Activated CD4-positive, alpha-beta T cell treated with anti-CD3 and anti-CD28 coated beads, Interleukin-2, amount 10 ng/mL, durations not matched to agents 24 days and 14 days (primary cell): ENCODE results near the gene TMEM259. TPM values are rescaled to one million over a fixed set of nuclear protein-coding genes. Genes with fewer than 3 reads are reported as not detected.

Experiments
- DNase-seq: peaks from one replicate; pipeline ENCODE4 v3.0.0; 2022
- H3K27ac Mint-ChIP-seq: one replicate; pipeline ENCODE4 v1.8.0; 2022; ENCODE audit warnings: mild to moderate bottlenecking, mixed read lengths
- H3K27me3 Mint-ChIP-seq: one replicate; pipeline ENCODE4 v1.8.0; 2022; ENCODE audit warnings: mixed read lengths
- H3K36me3 Mint-ChIP-seq: one replicate; pipeline ENCODE4 v1.8.0; 2022; ENCODE audit warnings: low read depth, mild to moderate bottlenecking, mixed read lengths
- H3K4me1 Mint-ChIP-seq: one replicate; pipeline ENCODE4 v1.8.0; 2021; ENCODE audit warnings: mixed read lengths
- H3K4me3 Mint-ChIP-seq: one replicate; pipeline ENCODE4 v1.8.0; 2022; ENCODE audit warnings: mild to moderate bottlenecking, moderate library complexity, mixed read lengths
- H3K9me3 Mint-ChIP-seq: one replicate; pipeline ENCODE4 v1.8.0; 2021; ENCODE audit warnings: mixed read lengths
- intact Hi-C: fragments of 100-400 bp; cut with micrococcal nuclease; formaldehyde crosslinking; loops from one replicate; pipeline ENCODE4 v1.15.1; 2023
- total RNA-seq: library from RNA; stranded (reverse); gene quantifications from 2 replicates; pipeline ENCODE4 v1.2.3, GENCODE V29; 2022

Gene TMEM259
- total RNA-seq, 1 donor from 2014 or later, result 156 TPM

DNA sequence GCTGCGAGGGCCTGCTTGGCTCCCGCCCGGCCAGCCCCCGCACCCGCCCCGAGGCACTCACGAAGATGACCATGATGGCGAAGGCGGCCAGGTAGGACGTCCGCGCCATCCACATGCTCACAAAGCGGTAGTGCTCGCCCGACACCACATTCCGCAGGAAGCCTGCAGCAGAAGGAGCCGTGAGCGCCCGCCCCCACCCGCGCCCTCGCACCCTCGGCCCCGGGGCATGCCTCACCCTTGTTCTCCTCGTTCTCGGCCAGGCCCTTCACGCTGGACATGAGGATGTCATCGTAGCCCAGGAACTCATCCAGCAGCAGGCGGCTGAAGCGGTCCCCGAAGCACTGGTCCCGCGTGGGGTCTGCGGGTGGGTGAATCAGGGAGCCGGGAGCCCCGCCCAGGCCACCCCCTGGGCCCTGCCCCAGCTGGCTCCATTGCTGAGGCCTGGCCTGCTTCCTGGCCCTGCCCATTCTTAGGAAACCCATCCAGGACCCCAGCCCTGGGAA, 9.0 kb downstream of the TMEM259 start:
- intact Hi-C loops, result no loop called here

DNA sequence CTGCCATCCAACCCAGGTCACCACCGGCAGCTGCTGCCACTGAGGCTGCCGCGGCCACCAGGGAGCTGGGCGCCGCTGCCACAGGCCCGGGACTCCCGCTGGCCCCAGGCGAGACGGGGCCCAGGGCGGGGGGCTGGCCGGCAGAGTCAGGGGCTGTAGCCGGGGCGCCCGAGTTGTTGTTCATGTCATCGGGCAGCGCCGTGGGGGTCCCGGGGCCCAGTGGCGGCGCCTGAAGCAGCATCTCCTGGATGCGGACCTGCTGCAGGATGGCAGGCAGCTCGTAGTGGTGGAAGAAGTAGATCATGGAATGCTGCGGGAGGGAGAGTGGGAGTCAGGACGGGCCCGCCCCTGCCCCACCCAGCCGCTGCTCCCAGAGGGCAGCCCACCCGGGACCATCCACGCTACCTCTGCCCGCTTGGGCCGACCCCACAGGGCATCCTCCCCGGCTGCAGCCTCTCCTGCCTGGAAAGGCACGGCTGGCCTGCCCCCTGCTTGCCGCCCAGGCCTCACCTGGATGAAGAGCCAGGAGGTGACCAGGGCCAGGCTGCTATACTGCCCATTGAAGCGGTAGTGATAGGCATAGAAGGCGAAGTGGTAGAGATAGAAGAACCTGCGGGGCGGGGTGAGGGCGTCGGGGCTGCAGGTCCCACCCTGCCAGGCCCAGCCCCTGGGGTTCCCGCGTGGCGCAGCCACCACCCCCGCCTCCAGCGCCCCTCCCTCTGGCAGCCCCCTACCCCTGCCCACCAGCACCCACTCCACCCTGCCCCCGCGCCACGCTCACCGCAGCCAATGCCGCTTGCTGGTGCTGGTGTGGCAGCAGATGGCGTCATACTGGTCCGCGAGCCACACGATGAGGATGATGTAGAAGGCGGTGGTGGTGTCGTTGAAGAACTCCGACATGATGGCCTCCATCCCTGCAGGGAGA, 10.1 kb downstream of the TMEM259 start:
- intact Hi-C loops, result no loop called here
- Mint-ChIP-seq H3K9me3 (no peaks in the 10 kb centered on the region), H3K4me3 (no peak overlapping the region), H3K27me3 (no peaks in the 10 kb centered on the region), H3K27ac (no peak overlapping the region), H3K4me1 (peaks cover 2% of the 10 kb centered on the region), H3K36me3 (peaks cover 21% of the 10 kb centered on the region)
- DNase-seq, result no peak

More for the DNA sequence above, 9.0 kb downstream of the TMEM259 start:
- H3K27me3 Mint-ChIP-seq, result no peaks in the 10 kb centered on the region
- DNase-seq, result no peak
- no peak overlapping the region for H3K27ac Mint-ChIP-seq
- no peaks in the 10 kb centered on the region for H3K9me3 Mint-ChIP-seq
- peaks cover 16% of the 10 kb centered on the region for H3K36me3 Mint-ChIP-seq
- H3K4me1 Mint-ChIP-seq, result peaks cover 3% of the 10 kb centered on the region
- no peak overlapping the region for H3K4me3 Mint-ChIP-seq

DNA sequence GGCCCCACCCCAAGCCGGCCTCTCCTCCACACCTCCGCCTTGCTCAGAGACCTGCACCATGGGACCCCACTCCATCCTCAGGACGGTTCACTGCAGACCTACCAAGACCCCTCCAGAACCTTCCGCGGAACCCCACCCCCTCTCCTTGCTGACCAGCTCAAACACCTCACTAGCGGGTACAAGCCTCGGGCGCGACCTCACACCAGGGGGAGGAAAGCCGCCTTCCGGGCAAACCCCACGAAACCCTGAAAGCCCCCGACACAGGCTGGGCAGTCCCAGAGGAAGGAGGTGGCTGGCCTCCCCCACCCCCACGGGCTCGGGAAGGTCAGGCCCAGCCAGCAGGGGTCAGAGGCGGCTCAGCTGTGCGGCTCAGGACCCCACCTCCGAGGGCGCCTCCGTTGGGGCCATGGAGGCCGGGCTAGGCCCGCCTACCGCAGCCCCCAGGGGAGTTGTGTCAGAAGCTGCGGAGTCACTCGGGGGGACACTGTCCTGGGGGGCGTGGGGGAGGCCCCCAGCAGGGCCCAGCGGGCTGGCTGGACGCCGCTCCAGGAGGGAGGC, 10.9 kb downstream of the TMEM259 start:
- no peaks in the 10 kb centered on the region for H3K27me3 Mint-ChIP-seq
- H3K4me1 Mint-ChIP-seq, result peaks cover 3% of the 10 kb centered on the region
- no peak overlapping the region for H3K4me3 Mint-ChIP-seq
- no peak overlapping the region for H3K27ac Mint-ChIP-seq
- intact Hi-C loops, result no loop called here
- H3K36me3 Mint-ChIP-seq, result peaks cover 21% of the 10 kb centered on the region
- H3K9me3 Mint-ChIP-seq, result no peaks in the 10 kb centered on the region
- DNase-seq, result no peak

DNA sequence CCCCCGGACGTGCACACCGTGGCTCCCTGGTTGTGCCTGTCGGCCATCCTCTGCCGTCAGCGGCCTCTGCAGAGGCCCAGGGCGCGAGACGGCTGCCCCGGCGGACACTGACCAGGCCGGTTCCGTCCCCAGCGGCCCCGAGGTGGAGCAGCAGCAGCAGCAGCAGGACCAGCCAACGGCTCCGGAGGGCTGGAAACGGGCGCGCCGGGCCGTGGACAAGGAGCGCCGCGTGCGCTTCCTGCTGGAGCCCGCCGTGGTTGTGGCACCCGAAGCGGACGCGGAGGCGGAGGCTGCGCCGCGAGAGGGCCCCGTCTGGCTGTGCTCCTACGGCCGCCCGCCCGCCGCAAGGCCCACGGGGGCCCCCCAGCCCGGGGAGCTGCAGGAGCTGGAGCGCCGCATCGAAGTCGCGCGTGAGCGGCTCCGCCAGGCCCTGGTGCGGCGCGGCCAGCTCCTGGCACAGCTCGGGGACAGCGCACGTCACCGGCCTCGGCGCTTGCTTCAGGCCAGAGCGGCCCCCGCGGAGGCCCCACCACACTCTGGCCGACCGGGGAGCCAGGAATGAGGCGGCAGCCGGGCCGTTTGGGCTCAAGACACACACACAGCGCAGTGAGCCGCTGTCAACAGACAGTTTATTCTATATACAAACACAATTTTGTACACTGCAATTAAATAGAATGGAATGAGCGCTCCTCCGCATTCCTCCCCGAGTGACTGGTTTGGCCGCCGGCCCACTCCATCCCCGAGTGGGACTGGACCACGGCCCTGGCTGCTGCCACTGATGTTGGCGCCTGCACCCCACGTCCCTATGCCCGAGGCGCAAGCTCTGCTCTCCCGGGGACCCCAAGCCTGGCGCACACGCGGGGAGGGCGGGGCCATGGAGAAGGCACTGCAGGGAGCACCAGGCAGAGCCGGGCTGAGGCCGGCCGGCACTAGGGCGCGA, 11.6 kb downstream of the TMEM259 start:
- intact Hi-C loops, result no loop called here

DNA sequence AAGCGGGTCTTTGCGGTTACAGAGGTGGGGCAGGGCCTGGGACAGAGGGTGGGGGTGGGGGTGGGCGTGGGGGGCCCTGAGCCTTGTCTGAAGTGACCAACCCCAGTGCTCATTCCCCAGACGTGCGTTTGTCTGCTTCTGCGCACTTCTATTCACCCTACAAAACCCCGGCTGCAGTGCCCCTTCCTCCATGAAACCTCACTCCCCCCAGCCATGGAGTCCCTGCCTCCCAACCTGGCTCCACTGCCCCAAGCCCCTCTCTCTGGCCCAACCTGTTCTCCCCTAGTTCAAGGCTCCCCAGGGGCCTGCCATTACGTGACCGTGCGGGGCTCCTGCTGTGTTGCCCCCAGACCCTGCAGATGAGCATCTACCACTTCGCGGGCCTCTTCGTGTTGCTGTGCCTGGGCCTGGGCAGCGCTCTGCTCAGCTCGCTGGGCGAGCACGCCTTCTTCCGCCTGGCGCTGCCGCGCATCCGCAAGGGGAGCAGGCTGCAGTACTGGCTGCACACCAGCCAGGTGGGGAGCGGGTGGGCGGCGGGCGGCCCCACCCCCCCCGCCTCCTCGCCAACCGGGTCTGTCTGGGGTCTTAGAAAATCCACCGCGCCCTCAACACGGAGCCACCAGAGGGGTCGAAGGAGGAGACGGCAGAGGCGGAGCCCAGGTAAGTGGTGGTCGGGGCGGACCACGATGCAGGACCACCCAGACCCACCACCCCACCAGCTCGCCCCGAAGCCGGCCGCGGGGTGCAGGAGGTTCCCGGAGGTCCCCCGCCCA, 12.5 kb downstream of the TMEM259 start:
- H3K4me1 Mint-ChIP-seq, result peaks cover 2% of the 10 kb centered on the region
- H3K36me3 Mint-ChIP-seq, result peaks cover 19% of the 10 kb centered on the region
- no peak for DNase-seq
- no peak overlapping the region for H3K27ac Mint-ChIP-seq
- no peaks in the 10 kb centered on the region for H3K9me3 Mint-ChIP-seq
- intact Hi-C loops, result no loop called here
- no peaks in the 10 kb centered on the region for H3K27me3 Mint-ChIP-seq
- H3K4me3 Mint-ChIP-seq, result no peak overlapping the region

More for the DNA sequence above, 11.6 kb downstream of the TMEM259 start:
- Mint-ChIP-seq H3K9me3 (no peaks in the 10 kb centered on the region), H3K36me3 (peaks cover 21% of the 10 kb centered on the region), H3K27me3 (no peaks in the 10 kb centered on the region), H3K27ac (no peak overlapping the region), H3K4me3 (no peak overlapping the region), H3K4me1 (peaks cover 3% of the 10 kb centered on the region)
- no peak for DNase-seq

DNA sequence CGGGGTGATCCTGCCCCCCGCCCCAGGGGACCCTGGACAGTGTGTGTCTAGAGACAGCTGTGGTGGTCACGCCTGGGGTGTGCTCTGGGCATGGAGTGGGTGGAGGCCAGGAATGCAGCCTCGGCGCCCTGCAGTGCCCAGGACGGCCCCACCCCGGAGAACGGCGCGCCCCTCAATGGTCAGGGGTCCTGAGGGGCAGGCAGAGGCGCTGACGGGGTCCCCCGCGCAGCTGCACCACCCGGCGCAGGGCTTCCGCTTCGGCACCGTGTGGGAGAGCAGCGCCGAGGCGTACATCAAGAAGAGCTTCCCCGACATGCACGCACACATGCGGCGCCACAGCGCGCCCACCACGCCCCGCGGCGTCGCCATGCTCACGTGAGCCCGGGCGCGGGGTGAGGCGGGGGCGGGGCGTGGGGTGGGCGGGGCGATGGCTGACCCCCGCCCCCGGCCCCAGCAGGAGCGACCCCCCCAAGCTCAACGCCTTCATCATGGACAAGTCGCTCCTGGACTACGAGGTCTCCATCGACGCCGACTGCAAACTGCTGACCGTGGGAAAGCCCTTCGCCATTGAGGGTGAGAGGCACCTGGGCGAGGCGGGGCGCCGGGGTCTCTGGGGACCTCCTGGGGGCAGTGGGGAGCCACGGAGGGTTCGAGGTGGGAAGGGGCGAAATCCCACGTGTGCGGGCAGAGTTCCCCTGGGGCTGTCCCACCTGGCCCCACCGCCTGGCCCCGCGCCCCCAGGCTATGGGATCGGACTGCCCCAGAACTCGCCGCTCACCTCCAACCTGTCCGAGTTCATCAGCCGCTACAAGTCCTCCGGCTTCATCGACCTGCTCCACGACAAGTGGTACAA, 13.3 kb downstream of the TMEM259 start:
- peaks cover 19% of the 10 kb centered on the region for H3K36me3 Mint-ChIP-seq
- H3K9me3 Mint-ChIP-seq, result no peaks in the 10 kb centered on the region
- H3K27ac Mint-ChIP-seq, result no peak overlapping the region
- H3K27me3 Mint-ChIP-seq, result peaks cover 2% of the 10 kb centered on the region
- H3K4me3 Mint-ChIP-seq, result no peak overlapping the region
- peaks cover 2% of the 10 kb centered on the region for H3K4me1 Mint-ChIP-seq
- intact Hi-C loops, result no loop called here
- DNase-seq, result no peak

DNA sequence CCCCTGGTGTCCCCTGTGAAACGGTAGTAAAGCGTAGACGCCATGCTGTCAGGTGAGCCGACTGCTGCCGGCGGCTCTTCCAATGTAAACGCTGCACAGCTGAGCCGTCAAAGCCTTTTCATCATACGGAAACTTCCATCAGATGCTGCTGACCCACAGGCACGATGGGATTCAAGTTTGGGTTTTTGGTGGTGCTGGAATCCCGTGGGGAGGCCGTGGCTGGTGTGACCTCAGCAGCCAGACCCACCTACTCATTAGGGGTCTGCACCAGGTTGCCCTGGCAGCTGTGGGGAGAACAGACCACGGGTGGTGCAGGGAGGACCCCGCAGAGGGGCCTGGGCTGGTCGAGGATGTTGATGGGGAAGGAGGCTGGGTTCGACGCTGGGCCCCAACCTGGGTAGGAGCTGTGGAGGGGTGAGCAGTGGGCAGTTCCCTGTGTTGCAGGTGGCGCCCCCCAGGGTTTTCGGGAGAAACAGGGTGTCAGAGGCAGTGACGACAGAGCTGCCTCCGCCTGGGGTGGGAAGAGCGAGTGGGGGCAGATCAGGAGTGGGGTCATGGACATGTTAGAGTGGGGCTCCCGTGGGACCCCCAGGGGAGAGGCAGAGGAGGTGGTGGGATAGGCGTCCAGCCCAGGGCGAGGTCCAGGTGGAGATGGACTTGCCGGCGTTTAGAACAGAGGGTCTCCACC, 14.1 kb downstream of the TMEM259 start:
- no peak overlapping the region for H3K27ac Mint-ChIP-seq
- intact Hi-C loops, result no loop called here
- no peak for DNase-seq

DNA sequence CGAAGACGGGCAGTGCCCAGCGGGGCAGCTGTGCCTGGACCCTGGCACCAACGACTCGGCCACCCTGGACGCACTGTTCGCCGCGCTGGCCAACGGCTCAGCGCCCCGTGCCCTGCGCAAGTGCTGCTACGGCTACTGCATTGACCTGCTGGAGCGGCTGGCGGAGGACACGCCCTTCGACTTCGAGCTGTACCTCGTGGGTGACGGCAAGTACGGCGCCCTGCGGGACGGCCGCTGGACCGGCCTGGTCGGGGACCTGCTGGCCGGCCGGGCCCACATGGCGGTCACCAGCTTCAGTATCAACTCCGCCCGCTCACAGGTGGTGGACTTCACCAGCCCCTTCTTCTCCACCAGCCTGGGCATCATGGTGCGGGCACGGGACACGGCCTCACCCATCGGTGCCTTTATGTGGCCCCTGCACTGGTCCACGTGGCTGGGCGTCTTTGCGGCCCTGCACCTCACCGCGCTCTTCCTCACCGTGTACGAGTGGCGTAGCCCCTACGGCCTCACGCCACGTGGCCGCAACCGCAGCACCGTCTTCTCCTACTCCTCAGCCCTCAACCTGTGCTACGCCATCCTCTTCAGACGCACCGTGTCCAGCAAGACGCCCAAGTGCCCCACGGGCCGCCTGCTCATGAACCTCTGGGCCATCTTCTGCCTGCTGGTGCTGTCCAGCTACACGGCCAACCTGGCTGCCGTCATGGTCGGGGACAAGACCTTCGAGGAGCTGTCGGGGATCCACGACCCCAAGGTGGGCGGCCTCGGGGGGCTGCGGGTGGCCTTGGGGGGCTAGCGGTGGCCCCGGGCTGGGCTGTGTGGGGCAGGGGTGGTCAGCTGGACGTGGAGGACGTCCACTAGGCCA, 15.9 kb downstream of the TMEM259 start:
- intact Hi-C loops, result no loop called here
- Mint-ChIP-seq H3K27ac (no peak overlapping the region), H3K9me3 (no peaks in the 10 kb centered on the region), H3K36me3 (peaks cover 15% of the 10 kb centered on the region), H3K27me3 (peaks cover 8% of the 10 kb centered on the region), H3K4me3 (no peak overlapping the region), H3K4me1 (peaks cover 3% of the 10 kb centered on the region)
- DNase-seq, result no peak

More for the DNA sequence above, 14.1 kb downstream of the TMEM259 start:
- Mint-ChIP-seq H3K4me3 (no peak overlapping the region), H3K9me3 (no peaks in the 10 kb centered on the region), H3K4me1 (peaks cover 2% of the 10 kb centered on the region), H3K36me3 (peaks cover 19% of the 10 kb centered on the region), H3K27me3 (peaks cover 3% of the 10 kb centered on the region)

DNA sequence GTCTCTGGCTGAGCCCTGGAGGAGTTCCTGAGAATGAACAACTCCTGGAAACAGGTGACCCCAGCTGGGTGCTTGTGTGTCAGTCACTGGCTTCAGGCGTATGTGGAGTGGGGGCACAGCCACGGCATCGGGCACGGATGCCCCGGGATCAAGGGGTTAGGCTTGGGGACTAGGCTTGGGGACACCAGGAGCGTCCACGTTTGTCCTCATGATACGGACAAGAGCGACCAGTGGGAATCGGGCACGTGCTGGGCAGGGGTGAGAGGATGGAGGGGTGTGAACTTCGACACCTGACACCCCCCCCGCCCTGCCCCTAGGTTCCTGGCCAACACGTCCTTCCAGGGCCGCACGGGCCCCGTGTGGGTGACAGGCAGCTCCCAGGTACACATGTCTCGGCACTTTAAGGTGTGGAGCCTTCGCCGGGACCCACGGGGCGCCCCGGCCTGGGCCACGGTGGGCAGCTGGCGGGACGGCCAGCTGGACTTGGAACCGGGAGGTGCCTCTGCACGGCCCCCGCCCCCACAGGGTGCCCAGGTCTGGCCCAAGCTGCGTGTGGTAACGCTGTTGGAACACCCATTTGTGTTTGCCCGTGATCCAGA, 16.6 kb downstream of the TMEM259 start:
- DNase-seq, result no peak
- Mint-ChIP-seq H3K27me3 (peaks cover 13% of the 10 kb centered on the region), H3K4me1 (peaks cover 3% of the 10 kb centered on the region), H3K36me3 (peaks cover 10% of the 10 kb centered on the region), H3K9me3 (no peaks in the 10 kb centered on the region), H3K27ac (no peak overlapping the region), H3K4me3 (no peak overlapping the region)
- intact Hi-C loops, result no loop called here

DNA sequence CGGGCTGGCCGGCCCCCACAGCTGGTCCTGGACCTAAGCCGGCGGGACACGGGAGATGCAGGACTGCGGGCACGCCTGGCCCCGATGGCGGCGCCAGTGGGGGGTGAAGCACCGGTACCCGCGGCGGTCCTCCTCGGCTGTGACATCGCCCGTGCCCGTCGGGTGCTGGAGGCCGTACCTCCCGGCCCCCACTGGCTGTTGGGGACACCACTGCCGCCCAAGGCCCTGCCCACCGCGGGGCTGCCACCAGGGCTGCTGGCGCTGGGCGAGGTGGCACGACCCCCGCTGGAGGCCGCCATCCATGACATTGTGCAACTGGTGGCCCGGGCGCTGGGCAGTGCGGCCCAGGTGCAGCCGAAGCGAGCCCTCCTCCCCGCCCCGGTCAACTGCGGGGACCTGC, 17.6 kb downstream of the TMEM259 start:
- H3K36me3 Mint-ChIP-seq, result peaks cover 8% of the 10 kb centered on the region
- peaks cover 20% of the 10 kb centered on the region for H3K27me3 Mint-ChIP-seq
- no peaks in the 10 kb centered on the region for H3K9me3 Mint-ChIP-seq
- H3K27ac Mint-ChIP-seq, result no peak overlapping the region
- intact Hi-C loops, result no loop called here
- peaks cover 5% of the 10 kb centered on the region for H3K4me1 Mint-ChIP-seq
- DNase-seq, result no peak
- H3K4me3 Mint-ChIP-seq, result no peak overlapping the region

DNA sequence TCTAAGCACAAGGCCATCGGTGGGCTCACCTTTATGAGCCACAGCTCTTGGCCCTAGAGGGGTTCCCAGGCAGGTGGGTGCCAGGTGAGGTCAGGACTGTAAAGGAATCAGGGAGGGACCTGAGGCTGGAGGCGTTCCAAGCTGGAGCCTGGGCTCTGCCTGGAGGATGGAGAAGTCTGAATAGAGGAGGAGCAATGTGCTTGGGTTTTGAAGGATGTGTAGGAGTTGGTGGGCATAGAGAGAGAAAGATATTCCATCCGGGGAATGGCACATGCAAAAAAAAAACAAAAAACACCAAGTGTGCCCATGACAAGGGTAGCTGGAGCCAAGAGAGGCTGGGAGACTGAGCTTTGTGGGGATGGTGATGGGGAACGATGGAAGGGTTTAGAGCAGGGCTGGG, 18.3 kb downstream of the TMEM259 start:
- H3K4me1 Mint-ChIP-seq, result peaks cover 5% of the 10 kb centered on the region
- intact Hi-C loops, result no loop called here
- no peak overlapping the region for H3K4me3 Mint-ChIP-seq

More for the DNA sequence above, 18.3 kb downstream of the TMEM259 start:
- peaks cover 27% of the 10 kb centered on the region for H3K27me3 Mint-ChIP-seq
- no peak for DNase-seq
- peaks cover 8% of the 10 kb centered on the region for H3K36me3 Mint-ChIP-seq
- H3K27ac Mint-ChIP-seq, result no peak overlapping the region
- no peaks in the 10 kb centered on the region for H3K9me3 Mint-ChIP-seq
